ENCODE results near the gene ANXA11. TPM values are rescaled to one million over a fixed set of nuclear protein-coding genes. Genes with fewer than 3 reads are reported as not detected.

The ANXA11 gene
- total and polyA plus RNA-seq, 9 of the 15 experiments (the other 6 are each of a cell fraction or from before 2014, with no cell fraction given), result 43.6 to 212 (median 109) TPM

DNA sequence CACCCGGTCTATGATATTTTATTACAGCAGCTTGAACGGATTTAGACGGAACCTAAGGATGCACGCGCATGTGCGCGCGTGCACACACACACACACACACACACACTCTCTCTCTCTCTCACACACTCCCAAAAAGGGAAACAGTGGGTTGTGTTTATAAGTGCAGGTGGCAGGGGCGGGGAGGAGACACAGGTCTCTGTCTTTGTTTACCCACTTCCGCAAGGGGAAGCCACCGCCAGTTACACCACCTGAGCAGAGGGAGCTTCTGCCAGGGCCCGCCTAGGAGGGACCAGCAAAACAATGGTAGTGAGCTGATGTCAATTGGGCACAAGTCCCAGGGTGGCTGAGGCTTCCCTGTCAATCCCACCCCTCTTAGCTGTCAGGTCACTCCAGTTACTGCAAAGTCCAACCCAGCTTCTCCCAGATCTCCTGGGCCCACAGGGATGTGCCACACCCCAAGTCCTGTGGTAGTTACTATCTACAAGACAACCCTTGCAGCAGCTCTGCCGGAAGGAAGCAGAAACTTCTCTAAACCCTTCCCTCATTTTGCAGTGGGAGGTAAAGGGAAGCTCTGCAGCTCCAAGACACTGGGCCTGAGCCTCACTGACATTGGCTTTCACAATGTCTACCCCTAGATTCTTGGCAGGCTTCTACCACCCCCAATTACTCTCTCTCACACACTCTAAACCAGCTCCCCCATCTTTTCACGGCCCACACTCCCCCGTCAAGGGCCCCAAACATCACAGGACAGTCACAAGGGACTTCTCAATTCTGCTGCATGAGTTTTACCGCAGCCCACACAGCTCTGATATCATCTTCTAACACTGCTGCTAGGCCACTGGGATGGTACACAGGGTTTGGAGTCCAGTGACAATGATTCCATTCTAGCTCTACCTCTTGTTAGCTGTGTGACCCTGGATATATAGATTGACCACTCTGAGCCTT lies 17.6 kb downstream of the ANXA11 start (continued):
- TF ChIP-seq RBM17 (IDR thresholded peaks at IDR 0.05; ENCODE audit: borderline replicate concordance, low read depth, low read length) (no peak), CC2D1A (IDR thresholded peaks at IDR 0.05) (0 out of 2 replicates have a peak, but pooled peaks have one; percentile 29), ZNF324 (CRISPR knock-in tag; IDR thresholded peaks at IDR 0.05) (no peak), NUFIP1 (IDR thresholded peaks at IDR 0.05; ENCODE audit: partially characterized antibody) (no peak), DMBX1 (CRISPR knock-in tag; IDR thresholded peaks at IDR 0.05; ENCODE audit: borderline replicate concordance) (no peak), XRCC4 (IDR thresholded peaks at IDR 0.05; ENCODE audit: extremely low read depth, insufficient read depth, insufficient read length) (no peak), MTF1 (CRISPR knock-in tag; IDR thresholded peaks at IDR 0.05; ENCODE audit: borderline replicate concordance) (no peak), ZKSCAN3 (CRISPR knock-in tag; IDR thresholded peaks at IDR 0.05) (no peak), ZNF24 (IDR thresholded peaks at IDR 0.05) (no peak), FOXK1 (CRISPR knock-in tag; IDR thresholded peaks at IDR 0.05; ENCODE audit: borderline replicate concordance) (no peak), FOXJ3 (CRISPR knock-in tag; IDR thresholded peaks at IDR 0.05) (no peak), TAF9B (IDR thresholded peaks at IDR 0.05; ENCODE audit: partially characterized antibody) (no peak), HDAC1 (IDR thresholded peaks at IDR 0.05) (peak in 1 of 2 experiments; percentile 74; a peak in 2 of 4 replicates), NFRKB (IDR thresholded peaks at IDR 0.05; ENCODE audit: low read depth) (no peak), ZNF766 (CRISPR knock-in tag; conservative IDR thresholded peaks at IDR 0.05) (0 out of 2 replicates have a peak, but pooled peaks have one; percentile 35), KLF10 (CRISPR knock-in tag; IDR thresholded peaks at IDR 0.05) (no peak), ARID2 (IDR thresholded peaks at IDR 0.05) (no peak; the same call in 1 of the 2 replicates), XRCC5 (IDR thresholded peaks at IDR 0.05; ENCODE audit: low read depth, low read length) (no peak)
- TF ChIP-seq, protein P1, sequence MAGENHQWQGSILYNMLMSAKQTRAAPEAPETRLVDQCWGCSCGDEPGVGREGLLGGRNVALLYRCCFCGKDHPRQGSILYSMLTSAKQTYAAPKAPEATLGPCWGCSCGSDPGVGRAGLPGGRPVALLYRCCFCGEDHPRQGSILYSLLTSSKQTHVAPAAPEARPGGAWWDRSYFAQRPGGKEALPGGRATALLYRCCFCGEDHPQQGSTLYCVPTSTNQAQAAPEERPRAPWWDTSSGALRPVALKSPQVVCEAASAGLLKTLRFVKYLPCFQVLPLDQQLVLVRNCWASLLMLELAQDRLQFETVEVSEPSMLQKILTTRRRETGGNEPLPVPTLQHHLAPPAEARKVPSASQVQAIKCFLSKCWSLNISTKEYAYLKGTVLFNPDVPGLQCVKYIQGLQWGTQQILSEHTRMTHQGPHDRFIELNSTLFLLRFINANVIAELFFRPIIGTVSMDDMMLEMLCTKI (IDR thresholded peaks at IDR 0.05; ENCODE audit: partially characterized antibody), result no peak
- TF ChIP-seq, protein P2, sequence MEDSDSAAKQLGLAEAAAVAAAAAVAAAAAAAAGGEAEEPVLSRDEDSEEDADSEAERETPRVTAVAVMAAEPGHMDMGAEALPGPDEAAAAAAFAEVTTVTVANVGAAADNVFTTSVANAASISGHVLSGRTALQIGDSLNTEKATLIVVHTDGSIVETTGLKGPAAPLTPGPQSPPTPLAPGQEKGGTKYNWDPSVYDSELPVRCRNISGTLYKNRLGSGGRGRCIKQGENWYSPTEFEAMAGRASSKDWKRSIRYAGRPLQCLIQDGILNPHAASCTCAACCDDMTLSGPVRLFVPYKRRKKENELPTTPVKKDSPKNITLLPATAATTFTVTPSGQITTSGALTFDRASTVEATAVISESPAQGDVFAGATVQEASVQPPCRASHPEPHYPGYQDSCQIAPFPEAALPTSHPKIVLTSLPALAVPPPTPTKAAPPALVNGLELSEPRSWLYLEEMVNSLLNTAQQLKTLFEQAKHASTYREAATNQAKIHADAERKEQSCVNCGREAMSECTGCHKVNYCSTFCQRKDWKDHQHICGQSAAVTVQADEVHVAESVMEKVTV (CRISPR knock-in tag; IDR thresholded peaks at IDR 0.05), result 0 out of 2 replicates have a peak, but pooled peaks have one; percentile 22
- TF ChIP-seq, protein P3, sequence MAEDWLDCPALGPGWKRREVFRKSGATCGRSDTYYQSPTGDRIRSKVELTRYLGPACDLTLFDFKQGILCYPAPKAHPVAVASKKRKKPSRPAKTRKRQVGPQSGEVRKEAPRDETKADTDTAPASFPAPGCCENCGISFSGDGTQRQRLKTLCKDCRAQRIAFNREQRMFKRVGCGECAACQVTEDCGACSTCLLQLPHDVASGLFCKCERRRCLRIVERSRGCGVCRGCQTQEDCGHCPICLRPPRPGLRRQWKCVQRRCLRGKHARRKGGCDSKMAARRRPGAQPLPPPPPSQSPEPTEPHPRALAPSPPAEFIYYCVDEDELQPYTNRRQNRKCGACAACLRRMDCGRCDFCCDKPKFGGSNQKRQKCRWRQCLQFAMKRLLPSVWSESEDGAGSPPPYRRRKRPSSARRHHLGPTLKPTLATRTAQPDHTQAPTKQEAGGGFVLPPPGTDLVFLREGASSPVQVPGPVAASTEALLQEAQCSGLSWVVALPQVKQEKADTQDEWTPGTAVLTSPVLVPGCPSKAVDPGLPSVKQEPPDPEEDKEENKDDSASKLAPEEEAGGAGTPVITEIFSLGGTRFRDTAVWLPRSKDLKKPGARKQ (CRISPR knock-in tag; IDR thresholded peaks at IDR 0.05), result 0 out of 2 replicates have a peak, but pooled peaks have one; percentile 63
- TF ChIP-seq, protein P4, sequence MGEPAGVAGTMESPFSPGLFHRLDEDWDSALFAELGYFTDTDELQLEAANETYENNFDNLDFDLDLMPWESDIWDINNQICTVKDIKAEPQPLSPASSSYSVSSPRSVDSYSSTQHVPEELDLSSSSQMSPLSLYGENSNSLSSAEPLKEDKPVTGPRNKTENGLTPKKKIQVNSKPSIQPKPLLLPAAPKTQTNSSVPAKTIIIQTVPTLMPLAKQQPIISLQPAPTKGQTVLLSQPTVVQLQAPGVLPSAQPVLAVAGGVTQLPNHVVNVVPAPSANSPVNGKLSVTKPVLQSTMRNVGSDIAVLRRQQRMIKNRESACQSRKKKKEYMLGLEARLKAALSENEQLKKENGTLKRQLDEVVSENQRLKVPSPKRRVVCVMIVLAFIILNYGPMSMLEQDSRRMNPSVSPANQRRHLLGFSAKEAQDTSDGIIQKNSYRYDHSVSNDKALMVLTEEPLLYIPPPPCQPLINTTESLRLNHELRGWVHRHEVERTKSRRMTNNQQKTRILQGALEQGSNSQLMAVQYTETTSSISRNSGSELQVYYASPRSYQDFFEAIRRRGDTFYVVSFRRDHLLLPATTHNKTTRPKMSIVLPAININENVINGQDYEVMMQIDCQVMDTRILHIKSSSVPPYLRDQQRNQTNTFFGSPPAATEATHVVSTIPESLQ (CRISPR knock-in tag; IDR thresholded peaks at IDR 0.05), result no peak

Data from K562 (cell line).